Activated T-helper 2 cell treated with anti-CD3 and anti-CD28 coated beads, Interferon-gamma antibody, Interleukin-2, Interleukin-4, amounts not matched to agents 10 μg/mL and 5 μg/mL and 100 μg/mL, durations not matched to agents 14 hours and 24 hours and 36 hours (primary cell): ENCODE data around the gene TMA7B. TPM values are rescaled to one million over a fixed set of nuclear protein-coding genes. Genes with fewer than 3 reads are reported as not detected.
A peak's percentile ranks its signal among the peaks of the same experiment; 100 is the strongest.

Experiments used
- DNase-seq: peaks from one replicate; pipeline ENCODE4 v3.0.0; 2021; ENCODE audit warnings: low spot score
- H3K27ac Mint-ChIP-seq: one replicate; pipeline ENCODE4 v1.8.0; 2021; ENCODE audit warnings: mixed read lengths
- H3K27me3 Mint-ChIP-seq: one replicate; pipeline ENCODE4 v1.8.0; 2021; ENCODE audit warnings: low read depth, mixed read lengths
- H3K36me3 Mint-ChIP-seq: one replicate; pipeline ENCODE4 v1.8.0; 2021; ENCODE audit warnings: low read depth, mixed read lengths
- H3K4me1 Mint-ChIP-seq: one replicate; pipeline ENCODE4 v1.8.0; 2021; ENCODE audit warnings: low read depth, mixed read lengths
- H3K4me3 Mint-ChIP-seq: one replicate; pipeline ENCODE4 v1.8.0; 2021; ENCODE audit warnings: low read depth, mild to moderate bottlenecking, moderate library complexity, mixed read lengths
- H3K9me3 Mint-ChIP-seq: one replicate; pipeline ENCODE4 v1.8.0; 2021; ENCODE audit warnings: mixed read lengths
- intact Hi-C: fragments of 100-400 bp; cut with micrococcal nuclease; formaldehyde crosslinking; loops from one replicate; pipeline ENCODE4 v1.15.1; 2023
- total RNA-seq: library from RNA; stranded (reverse); gene quantifications from 2 replicates; pipeline ENCODE4 v1.2.3, GENCODE V29; 2022

TMA7B gene
- 1.7 and 2.0 TPM in 2 replicates for total RNA-seq

DNA sequence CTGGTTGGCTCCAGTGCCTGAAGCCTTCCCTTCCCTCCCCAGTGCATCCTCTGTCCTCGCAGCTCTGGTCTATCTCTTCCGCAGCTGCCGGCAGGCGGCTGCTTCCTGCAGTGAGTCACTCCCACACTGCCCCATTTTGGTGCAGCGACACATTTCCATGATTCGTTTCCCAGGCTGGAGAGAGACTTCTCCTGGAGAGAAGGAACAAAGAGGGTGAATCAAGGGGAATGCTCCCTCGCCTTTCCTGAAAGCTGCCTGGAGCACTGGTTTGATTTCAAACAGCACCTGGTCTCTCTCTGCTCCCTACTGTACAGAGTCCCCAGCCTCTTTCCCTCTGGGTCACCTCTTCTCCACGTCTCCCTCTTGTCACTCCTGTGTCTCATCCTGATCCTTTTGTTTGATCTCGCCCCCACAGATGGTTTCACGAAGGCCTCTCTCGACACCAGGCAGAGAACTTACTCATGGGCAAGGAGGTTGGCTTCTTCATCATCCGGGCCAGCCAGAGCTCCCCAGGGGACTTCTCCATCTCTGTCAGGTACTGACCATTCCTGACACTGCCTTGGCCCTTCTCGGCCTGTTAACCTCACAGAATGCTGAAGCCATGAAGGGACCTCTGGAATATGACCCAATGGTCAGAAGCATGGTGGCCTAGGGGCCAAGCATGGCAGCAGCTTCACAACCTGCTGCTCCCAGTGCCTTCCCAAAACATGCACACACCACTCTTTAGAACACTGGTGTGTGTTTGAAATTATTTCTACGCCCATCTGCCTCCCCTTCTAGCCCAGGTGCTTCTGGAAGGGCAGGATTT, at the start of gene TMA7B:
Gene TMA7B (plus strand): TSS at position 758 of the 808 bp plus-strand sequence. CDS start 3,978 bp downstream, outside the sequence.
- peak within 1 kb of the TSS; percentile 35 for H3K27ac Mint-ChIP-seq
- intact Hi-C loops = loop anchor here (2.0 kb wide), 2 partner anchors 21 to 29 kb away; no protein-coding TSS in a partner anchor
- H3K27me3 Mint-ChIP-seq = no peaks in the 10 kb centered on the region
- H3K4me1 Mint-ChIP-seq = peaks cover 66% of the 10 kb centered on the region
- H3K4me3 Mint-ChIP-seq = peak within 1 kb of the TSS; percentile 76
- peaks cover 86% of the 10 kb centered on the region for H3K36me3 Mint-ChIP-seq
- no peak for DNase-seq
- no peaks in the 10 kb centered on the region for H3K9me3 Mint-ChIP-seq

DNA sequence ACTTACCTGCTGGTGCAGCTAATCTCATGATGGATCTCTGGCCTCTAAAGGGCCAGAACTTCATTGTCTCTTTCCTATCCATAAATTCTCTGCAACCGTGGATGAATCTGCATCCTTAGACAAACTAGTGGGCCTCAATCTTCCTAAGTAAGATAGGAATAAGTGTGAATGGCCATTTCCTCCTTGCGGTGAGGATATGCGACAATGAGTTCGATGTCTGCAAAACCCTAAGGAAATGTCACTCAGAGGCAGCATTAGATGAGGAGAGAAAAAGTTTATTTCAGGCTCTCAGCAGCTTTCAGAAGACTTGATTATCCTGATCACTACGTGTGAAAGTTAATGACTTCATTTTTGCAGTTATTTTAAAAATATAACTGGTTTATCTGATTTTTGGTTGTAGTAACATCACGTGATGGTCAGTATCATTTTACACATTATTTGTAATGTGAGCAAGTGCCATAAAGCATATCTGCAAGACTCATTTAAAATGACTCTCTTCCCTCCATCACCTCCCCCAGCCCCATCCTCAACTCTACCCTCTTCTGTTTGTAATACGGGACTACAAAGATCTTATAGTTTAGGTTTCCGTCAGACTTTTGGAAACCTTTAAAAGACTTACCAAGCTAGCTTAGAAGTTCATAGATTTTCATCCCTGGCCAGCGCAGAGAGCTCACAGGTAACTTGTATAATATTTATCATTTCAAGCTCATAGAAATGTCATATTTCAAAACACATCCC, 49.2 kb upstream of the TMA7B start:
- peak overlapping the region; percentile 72 for H3K4me3 Mint-ChIP-seq
- peaks cover 38% of the 10 kb centered on the region for H3K36me3 Mint-ChIP-seq
- intact Hi-C loops = loop anchor here (1.0 kb wide), 2 partner anchors 9 to 50 kb away; no protein-coding TSS in a partner anchor
- H3K27ac Mint-ChIP-seq = peak overlapping the region; percentile 88
- peaks cover 88% of the 10 kb centered on the region for H3K4me1 Mint-ChIP-seq
- H3K9me3 Mint-ChIP-seq = no peaks in the 10 kb centered on the region
- H3K27me3 Mint-ChIP-seq = no peaks in the 10 kb centered on the region
- DNase-seq = no peak

DNA sequence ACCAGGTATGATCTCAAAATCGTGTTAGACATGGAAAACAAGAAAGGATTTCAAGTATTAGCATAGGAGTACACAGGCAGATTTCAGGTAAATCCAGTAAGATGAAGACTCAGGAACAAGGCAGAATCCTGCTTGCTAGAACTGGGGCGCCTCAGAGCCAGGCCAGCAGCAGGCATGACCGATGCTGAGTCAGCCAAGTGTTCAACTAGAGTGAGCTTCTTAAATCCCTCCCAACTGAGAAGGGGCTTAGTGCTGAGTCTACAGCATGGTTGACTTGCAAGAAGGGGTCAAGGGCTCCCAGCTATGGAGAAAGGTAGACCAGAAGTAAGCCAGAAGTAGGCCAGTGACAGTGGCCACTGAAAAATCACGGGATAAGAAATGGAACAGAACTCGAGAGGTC, 46.9 kb upstream of the TMA7B start:
- Mint-ChIP-seq H3K36me3 (peaks cover 42% of the 10 kb centered on the region), H3K27me3 (no peaks in the 10 kb centered on the region), H3K27ac (peak overlapping the region; percentile 72), H3K4me1 (peaks cover 88% of the 10 kb centered on the region), H3K4me3 (peak overlapping the region; percentile 14), H3K9me3 (no peaks in the 10 kb centered on the region)
- DNase-seq = no peak
- intact Hi-C loops = no loop called here

DNA sequence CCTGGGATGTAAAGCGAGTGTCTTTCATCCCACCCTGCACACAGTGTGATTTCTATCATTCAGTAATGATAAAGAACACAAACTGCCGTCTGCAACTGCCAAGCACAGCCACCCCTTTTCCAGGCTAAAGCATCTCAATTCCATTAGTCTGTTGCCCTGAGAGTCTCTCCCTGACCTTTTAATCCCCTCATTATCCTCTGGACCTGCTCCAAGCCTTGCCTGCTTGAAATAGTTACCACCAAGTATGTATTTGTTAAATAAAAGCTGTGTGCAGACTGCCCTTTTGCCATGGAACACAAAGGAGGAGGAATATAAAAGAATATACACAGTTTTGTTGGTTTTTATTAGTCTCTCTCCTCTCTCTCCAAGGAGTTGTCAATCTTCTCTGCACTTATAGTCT, 46.3 kb upstream of the TMA7B start:
- Mint-ChIP-seq H3K9me3 (no peaks in the 10 kb centered on the region), H3K4me1 (peaks cover 83% of the 10 kb centered on the region), H3K27me3 (no peaks in the 10 kb centered on the region), H3K36me3 (peaks cover 37% of the 10 kb centered on the region), H3K4me3 (peak overlapping the region; percentile 4), H3K27ac (peak overlapping the region; percentile 72)
- no peak for DNase-seq
- intact Hi-C loops = no loop called here

DNA sequence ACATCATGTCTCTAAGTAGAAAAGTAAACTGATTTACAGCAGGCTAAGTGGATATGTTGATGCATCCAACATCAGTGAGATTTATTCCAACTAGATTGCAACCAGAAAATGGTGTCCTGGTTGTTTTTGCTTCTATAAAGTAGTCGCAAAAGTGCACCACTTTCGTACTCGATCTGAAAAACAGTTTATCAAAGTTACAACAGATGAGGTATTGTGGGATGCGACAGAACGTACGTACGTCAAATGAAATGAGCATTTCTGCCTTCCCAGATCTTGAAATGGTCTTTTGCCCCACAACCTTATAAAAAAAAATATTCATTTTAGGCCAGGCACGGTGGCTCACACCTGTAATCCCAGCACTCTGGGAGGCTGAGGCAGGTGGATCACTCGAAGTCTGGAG, 45.6 kb upstream of the TMA7B start:
- H3K27me3 Mint-ChIP-seq = no peaks in the 10 kb centered on the region
- peaks cover 36% of the 10 kb centered on the region for H3K36me3 Mint-ChIP-seq
- H3K9me3 Mint-ChIP-seq = no peaks in the 10 kb centered on the region
- peak overlapping the region; percentile 72 for H3K27ac Mint-ChIP-seq
- intact Hi-C loops = no loop called here
- H3K4me1 Mint-ChIP-seq = peaks cover 81% of the 10 kb centered on the region
- DNase-seq = no peak
- no peak overlapping the region for H3K4me3 Mint-ChIP-seq

DNA sequence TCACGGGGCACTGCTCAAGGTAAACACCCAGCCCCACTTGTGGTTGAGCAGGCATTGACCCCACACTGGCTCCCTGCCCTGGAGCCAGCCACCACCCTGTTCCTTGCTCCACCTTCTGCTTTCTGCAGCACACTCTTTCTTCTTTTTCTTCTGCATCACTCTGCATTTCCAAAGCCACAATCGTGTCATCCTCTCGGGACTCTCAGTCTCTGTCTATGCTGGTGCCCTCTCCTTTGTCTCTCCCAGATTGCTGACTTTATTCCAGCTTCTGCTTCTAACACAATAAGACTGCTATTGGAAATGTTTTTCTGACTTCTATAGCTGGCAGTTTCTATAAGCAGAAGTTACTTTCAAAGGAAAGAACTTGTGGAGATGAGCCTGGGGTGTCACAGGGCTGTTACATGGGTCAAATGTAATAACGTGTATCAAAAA, 44.9 kb upstream of the TMA7B start:
- intact Hi-C loops = no loop called here
- Mint-ChIP-seq H3K27me3 (no peaks in the 10 kb centered on the region), H3K27ac (peak overlapping the region; percentile 78), H3K9me3 (no peaks in the 10 kb centered on the region), H3K4me1 (peaks cover 82% of the 10 kb centered on the region), H3K4me3 (peak overlapping the region; percentile 56), H3K36me3 (peaks cover 31% of the 10 kb centered on the region)
- DNase-seq = no peak

DNA sequence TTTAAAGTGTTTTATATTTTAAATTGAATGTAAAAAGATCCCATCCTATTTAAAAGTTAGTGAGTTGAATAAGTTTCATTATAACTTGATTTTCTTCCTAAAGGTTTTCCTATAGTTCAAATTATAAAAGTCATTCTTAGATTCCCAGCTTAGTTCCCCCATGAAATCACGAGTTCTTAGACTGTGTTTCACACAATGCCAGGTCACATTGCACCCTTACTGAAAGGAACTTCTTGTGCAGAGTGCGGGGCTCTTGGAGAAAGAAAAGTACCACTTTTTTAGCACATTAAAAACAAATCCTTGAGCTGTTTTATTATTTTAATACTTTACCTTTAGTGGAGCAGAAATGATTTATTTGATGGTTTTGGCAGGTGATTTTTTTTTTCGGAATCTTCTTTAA, 43.7 kb upstream of the TMA7B start:
- Mint-ChIP-seq H3K36me3 (peaks cover 22% of the 10 kb centered on the region), H3K9me3 (no peaks in the 10 kb centered on the region), H3K27ac (peak overlapping the region; percentile 24), H3K4me1 (peaks cover 83% of the 10 kb centered on the region), H3K4me3 (peak overlapping the region; percentile 20), H3K27me3 (no peaks in the 10 kb centered on the region)
- intact Hi-C loops = no loop called here
- no peak for DNase-seq

DNA sequence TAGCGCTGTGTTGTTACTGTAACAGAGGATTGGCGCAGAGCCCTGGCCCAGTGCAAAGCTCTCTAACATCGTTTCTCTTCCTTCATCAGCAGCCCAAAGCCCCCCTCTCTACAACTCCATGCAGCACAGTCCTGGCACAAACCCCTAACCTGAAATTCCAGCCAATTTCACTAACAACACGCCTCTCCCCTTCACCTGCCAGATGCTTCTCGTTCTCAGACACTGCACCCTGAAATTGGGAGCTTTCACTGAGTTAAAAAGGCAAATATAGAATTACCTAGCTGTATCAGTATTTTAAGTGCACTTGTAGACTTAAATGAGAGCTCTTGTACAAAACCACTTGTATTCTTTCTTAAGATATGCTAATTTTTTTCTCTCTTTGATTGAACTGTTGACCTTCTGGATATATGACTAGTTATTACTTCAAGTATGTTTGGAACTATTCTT, 43.0 kb upstream of the TMA7B start:
- Mint-ChIP-seq H3K36me3 (peaks cover 22% of the 10 kb centered on the region), H3K27ac (peak overlapping the region; percentile 64), H3K4me3 (peak overlapping the region; percentile 47), H3K9me3 (no peaks in the 10 kb centered on the region), H3K4me1 (peaks cover 82% of the 10 kb centered on the region), H3K27me3 (no peaks in the 10 kb centered on the region)
- intact Hi-C loops = no loop called here
- DNase-seq = no peak

DNA sequence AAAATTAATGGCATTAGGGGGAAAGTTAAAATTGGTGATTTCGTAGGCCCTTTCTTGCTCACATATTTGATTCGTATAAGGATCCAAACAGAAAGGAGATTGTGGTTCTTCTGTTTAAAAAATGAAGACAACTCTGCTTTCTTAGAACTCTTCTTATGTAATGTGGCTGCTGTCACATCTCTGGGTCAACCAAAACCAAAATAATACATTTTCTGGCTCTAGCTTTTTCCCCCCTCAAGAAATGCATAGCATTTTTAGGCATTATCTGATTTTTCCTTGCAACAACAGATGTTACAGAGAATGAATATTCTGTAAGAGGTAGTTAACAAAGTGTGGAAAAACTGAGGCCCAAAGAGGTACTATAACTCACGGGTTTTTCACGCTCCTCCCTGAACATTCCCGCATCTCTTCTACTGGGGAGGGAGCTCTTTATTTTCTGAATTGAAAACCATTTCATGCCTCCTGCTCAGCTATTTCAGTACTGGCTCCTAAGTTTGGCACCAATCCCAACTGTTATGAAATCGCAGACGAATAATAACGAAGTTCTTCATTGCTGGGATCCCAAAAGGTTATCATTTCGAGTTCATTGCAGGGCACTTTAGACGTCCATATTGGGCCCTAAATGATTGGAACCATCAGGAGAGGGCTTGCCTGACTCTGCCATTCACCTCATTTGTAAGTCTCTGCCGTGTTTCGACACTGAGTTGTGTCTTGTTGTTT, 42.3 kb upstream of the TMA7B start:
- no peak for DNase-seq
- H3K4me3 Mint-ChIP-seq = peak overlapping the region; percentile 47
- H3K27ac Mint-ChIP-seq = peak overlapping the region; percentile 64
- H3K27me3 Mint-ChIP-seq = no peaks in the 10 kb centered on the region
- H3K9me3 Mint-ChIP-seq = no peaks in the 10 kb centered on the region
- H3K36me3 Mint-ChIP-seq = peaks cover 25% of the 10 kb centered on the region
- intact Hi-C loops = no loop called here
- peaks cover 79% of the 10 kb centered on the region for H3K4me1 Mint-ChIP-seq

DNA sequence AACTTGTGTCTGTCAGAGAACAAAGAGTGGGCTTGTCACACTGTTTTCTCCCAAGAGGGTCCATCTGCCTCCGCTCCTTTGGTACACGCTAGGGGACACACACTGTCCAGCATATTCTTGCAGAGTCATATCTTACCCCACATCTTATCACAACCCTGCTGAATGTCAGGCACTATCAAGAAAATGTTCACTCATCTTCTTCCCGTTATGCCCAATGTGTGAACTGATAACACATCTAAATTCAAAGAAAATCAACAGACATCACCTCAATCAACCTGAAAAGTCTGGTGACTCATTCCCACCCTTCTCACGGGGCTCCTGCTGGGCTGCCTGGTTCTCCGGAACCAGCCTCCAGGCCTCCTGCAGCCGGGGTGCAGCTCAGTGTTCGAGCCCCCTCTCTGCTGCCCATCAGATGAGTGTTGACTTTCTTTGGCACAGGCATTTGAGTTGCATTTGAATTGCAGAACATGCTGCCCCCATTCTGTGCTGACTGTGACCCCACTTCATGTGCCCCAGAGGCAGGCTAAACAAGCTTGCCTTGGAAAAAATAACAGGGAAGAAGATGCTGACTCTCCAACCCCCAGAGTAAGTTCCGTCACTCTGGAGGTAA, 40.0 kb upstream of the TMA7B start:
- H3K4me3 Mint-ChIP-seq = peak overlapping the region; percentile 74
- no peaks in the 10 kb centered on the region for H3K27me3 Mint-ChIP-seq
- H3K27ac Mint-ChIP-seq = peak overlapping the region; percentile 97
- H3K36me3 Mint-ChIP-seq = peaks cover 23% of the 10 kb centered on the region
- H3K9me3 Mint-ChIP-seq = no peaks in the 10 kb centered on the region
- peaks cover 83% of the 10 kb centered on the region for H3K4me1 Mint-ChIP-seq
- DNase-seq = peak; percentile 57
- intact Hi-C loops = loop anchor here (1.0 to 5.0 kb wide), 4 partner anchors 10 to 407 kb away; no protein-coding TSS in a partner anchor

DNA sequence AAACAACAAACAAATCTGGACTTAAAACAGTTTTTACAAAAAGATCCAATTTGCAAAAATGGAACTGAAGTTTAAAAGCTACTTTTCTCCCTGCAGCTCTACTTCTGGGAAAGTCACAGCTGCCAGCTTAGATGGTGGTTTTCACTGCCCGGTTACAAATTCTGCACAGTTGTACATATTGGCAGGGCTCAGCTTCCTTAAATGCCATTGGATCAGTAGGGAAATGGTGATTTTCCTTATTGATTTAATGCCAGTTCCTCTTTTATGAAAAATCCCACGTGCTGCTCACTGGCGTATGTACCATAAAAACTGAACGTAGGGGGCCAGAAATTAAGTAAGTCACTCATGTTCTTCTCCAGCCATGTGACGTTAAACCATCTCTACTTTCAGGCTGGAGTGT, 36.5 kb upstream of the TMA7B start:
- intact Hi-C loops = loop anchor here (5.0 kb wide), 2 partner anchors 81 to 404 kb away; no protein-coding TSS in a partner anchor
- Mint-ChIP-seq H3K4me3 (no peak overlapping the region), H3K4me1 (peaks cover 67% of the 10 kb centered on the region)

DNA sequence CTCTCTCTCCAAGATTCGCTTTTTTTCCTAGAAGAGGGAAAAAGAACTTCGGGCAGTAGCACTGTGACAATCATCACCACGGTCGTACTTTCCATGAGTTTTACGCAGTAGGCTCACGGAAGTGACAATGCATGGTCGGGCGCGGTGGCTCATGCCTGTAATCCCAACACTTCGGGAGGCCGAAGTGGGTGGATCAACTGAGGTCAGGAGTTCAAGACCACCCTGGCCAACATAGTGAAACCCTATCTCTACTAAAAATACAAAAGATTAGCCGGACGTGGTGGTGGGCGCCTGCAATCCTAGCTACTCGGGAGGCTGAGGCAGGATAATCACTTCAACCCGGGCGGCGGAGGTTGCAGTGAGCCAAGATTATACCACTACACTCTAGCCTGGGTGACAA, 35.9 kb upstream of the TMA7B start:
- no peak overlapping the region for H3K4me3 Mint-ChIP-seq
- H3K36me3 Mint-ChIP-seq = peaks cover 38% of the 10 kb centered on the region
- no peaks in the 10 kb centered on the region for H3K27me3 Mint-ChIP-seq
- H3K9me3 Mint-ChIP-seq = no peaks in the 10 kb centered on the region
- no peak for DNase-seq
- intact Hi-C loops = loop anchor here (5.0 kb wide), 2 partner anchors 82 to 403 kb away; no protein-coding TSS in a partner anchor
- peaks cover 65% of the 10 kb centered on the region for H3K4me1 Mint-ChIP-seq
- H3K27ac Mint-ChIP-seq = no peak overlapping the region

More for the DNA sequence above, 36.5 kb upstream of the TMA7B start:
- H3K9me3 Mint-ChIP-seq = no peaks in the 10 kb centered on the region
- H3K27me3 Mint-ChIP-seq = no peaks in the 10 kb centered on the region
- H3K36me3 Mint-ChIP-seq = peaks cover 38% of the 10 kb centered on the region
- H3K27ac Mint-ChIP-seq = peak overlapping the region; percentile 38
- no peak for DNase-seq
